Upper lobe of left lung (tissue), 4 donors: ENCODE data around the gene TOGARAM2.

Experiments used
- POLR2A ChIP-seq, 4 donors: fragments of 450-650 bp; IDR thresholded peaks; one replicate each; pipeline ENCODE4 v1.5.1; 2016 to 2017; ENCODE audit warnings: antibody characterized with exemption in 4 of 4, mild to moderate bottlenecking in 2 of 4
- TF ChIP-seq, protein P1 (sequence below), 6 experiments: fragments of 450-650 bp in 4 of 6; fragments of 200-600 bp in 2 of 6; sonication (generic) in 2 of 6; IDR thresholded peaks; one replicate each; pipeline ENCODE4 v1.5.1; 2016 to 2019; ENCODE audit warnings: antibody characterized with exemption in 6 of 6

DNA sequence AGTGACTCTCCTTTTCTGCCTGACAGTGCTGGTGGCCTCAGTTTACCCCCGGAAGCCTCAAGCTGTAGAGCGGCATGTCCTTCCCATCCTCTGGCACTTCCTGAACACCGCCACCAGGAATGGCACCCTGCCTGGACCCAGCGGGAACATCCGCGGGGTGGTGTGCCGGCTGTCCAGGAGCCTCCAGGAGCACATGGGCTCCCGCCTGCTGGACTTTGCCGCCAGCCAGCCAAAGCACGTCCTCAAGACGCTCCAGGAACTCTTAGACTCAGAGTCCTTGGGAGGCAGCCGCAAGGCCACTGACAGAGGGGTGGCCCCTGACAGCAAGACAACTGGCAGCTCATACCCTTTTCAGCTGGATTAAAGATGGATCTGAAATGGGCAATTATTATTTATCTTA, 70.6 kb downstream of the TOGARAM2 start:
- TF ChIP-seq, protein P1, sequence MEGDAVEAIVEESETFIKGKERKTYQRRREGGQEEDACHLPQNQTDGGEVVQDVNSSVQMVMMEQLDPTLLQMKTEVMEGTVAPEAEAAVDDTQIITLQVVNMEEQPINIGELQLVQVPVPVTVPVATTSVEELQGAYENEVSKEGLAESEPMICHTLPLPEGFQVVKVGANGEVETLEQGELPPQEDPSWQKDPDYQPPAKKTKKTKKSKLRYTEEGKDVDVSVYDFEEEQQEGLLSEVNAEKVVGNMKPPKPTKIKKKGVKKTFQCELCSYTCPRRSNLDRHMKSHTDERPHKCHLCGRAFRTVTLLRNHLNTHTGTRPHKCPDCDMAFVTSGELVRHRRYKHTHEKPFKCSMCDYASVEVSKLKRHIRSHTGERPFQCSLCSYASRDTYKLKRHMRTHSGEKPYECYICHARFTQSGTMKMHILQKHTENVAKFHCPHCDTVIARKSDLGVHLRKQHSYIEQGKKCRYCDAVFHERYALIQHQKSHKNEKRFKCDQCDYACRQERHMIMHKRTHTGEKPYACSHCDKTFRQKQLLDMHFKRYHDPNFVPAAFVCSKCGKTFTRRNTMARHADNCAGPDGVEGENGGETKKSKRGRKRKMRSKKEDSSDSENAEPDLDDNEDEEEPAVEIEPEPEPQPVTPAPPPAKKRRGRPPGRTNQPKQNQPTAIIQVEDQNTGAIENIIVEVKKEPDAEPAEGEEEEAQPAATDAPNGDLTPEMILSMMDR (IDR thresholded peaks at IDR 0.05): no peak
- TF ChIP-seq POLR2A (IDR thresholded peaks at IDR 0.05): no peak
